BLaER1 (cell line): Measurements from ENCODE around the gene TLR8.

ENCODE experiments used
- H3K27ac ChIP-seq: shearing (Covaris generic); formaldehyde crosslinking; 2 replicates; pipeline ENCODE4 v1.8.1; 2022
- H3K27me3 ChIP-seq: shearing (Covaris generic); formaldehyde crosslinking; 2 replicates; pipeline ENCODE4 v1.8.1; 2022
- H3K36me3 ChIP-seq: shearing (Covaris generic); formaldehyde crosslinking; 2 replicates; pipeline ENCODE4 v1.8.1; 2022
- H3K4me1 ChIP-seq: shearing (Covaris generic); formaldehyde crosslinking; 2 replicates; pipeline ENCODE4 v1.8.1; 2022
- H3K4me2 ChIP-seq: shearing (Covaris generic); formaldehyde crosslinking; 2 replicates; pipeline ENCODE4 v1.8.1; 2022
- H3K4me3 ChIP-seq: shearing (Covaris generic); formaldehyde crosslinking; 2 replicates; pipeline ENCODE4 v1.8.1; 2022
- H3K9ac ChIP-seq: shearing (Covaris generic); formaldehyde crosslinking; 2 replicates; pipeline ENCODE4 v1.8.1; 2022
- H3K9me3 ChIP-seq: shearing (Covaris generic); formaldehyde crosslinking; 2 replicates; pipeline ENCODE4 v1.8.1; 2022
- H4K20me1 ChIP-seq: shearing (Covaris generic); formaldehyde crosslinking; 2 replicates; pipeline ENCODE4 v1.8.1; 2022
- Cebpa-rat ChIP-seq: shearing (Covaris generic); IDR thresholded peaks from 2 replicates; pipeline ENCODE4 v1.8.1; 2022

Gene TLR8

DNA sequence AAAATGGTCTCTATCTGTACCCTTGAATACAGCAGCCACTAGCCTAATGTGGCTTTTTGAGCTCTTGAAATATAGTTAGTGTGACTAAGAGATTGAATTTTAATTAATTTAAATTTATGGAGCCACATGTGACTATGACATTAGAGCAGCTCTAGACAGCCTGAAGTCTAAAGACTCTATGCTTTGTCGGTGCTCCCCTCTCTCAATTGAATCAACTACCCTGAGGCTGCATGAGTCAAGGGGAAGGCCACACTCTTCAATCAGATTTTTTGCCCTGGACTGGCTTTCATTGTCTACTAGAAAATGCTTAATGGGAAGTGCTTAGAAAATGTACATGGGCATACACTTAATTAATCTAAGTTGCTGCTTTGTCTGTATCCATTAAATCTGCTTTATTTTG is 27.9 kb upstream of the TLR8 start:
- Histone ChIP-seq H3K4me2 (no peak overlapping the region), H4K20me1 (no peaks in the 10 kb centered on the region), H3K36me3 (no peaks in the 10 kb centered on the region), H3K9me3 (no peaks in the 10 kb centered on the region), H3K9ac (no peak overlapping the region), H3K27ac (no peak overlapping the region), H3K4me3 (no peak overlapping the region), H3K27me3 (peaks cover 94% of the 10 kb centered on the region), H3K4me1 (no peaks in the 10 kb centered on the region)
- no peak for TF ChIP-seq Cebpa-rat

DNA sequence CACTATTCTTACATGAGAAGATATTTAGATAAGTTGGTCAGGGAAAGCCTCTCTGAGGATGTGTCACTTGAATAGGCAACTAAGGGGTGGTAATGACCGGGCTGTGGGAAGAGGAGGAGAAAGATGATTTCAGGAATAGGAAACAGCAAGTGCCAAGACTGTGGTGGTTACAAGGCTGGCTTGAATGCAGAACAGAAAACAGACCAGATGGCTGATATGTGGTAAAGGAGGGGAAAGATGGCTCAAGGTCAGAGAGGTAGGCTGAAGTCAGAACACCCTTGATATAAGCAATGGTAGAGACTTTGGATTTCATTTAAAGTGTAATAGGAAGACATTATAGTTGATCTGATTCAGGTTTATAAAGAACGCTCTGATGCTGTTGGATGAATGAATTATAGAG is 24.5 kb upstream of the TLR8 start:
- no peak overlapping the region for H3K27ac ChIP-seq
- peaks cover 95% of the 10 kb centered on the region for H3K27me3 ChIP-seq
- H3K4me1 ChIP-seq = no peaks in the 10 kb centered on the region
- no peak for TF ChIP-seq Cebpa-rat
- H3K9ac ChIP-seq = no peak overlapping the region
- H3K9me3 ChIP-seq = 0 out of 2 replicates have a peak, but pooled peaks cover 4% of the 10 kb centered on the region
- H3K4me2 ChIP-seq = no peak overlapping the region
- no peaks in the 10 kb centered on the region for H3K36me3 ChIP-seq
- H3K4me3 ChIP-seq = no peak overlapping the region
- no peaks in the 10 kb centered on the region for H4K20me1 ChIP-seq

DNA sequence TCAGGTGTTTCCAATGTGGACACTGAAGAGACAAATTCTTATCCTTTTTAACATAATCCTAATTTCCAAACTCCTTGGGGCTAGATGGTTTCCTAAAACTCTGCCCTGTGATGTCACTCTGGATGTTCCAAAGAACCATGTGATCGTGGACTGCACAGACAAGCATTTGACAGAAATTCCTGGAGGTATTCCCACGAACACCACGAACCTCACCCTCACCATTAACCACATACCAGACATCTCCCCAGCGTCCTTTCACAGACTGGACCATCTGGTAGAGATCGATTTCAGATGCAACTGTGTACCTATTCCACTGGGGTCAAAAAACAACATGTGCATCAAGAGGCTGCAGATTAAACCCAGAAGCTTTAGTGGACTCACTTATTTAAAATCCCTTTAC is 20.9 kb upstream of the TLR8 start:
- Histone ChIP-seq H3K36me3 (no peaks in the 10 kb centered on the region), H3K4me1 (peaks cover 8% of the 10 kb centered on the region)
- TF ChIP-seq Cebpa-rat = no peak

DNA sequence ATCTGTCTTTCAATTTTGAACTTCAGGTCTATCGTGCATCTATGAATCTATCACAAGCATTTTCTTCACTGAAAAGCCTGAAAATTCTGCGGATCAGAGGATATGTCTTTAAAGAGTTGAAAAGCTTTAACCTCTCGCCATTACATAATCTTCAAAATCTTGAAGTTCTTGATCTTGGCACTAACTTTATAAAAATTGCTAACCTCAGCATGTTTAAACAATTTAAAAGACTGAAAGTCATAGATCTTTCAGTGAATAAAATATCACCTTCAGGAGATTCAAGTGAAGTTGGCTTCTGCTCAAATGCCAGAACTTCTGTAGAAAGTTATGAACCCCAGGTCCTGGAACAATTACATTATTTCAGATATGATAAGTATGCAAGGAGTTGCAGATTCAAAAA is 19.9 kb upstream of the TLR8 start:
- Histone ChIP-seq H3K36me3 (no peaks in the 10 kb centered on the region), H4K20me1 (no peaks in the 10 kb centered on the region), H3K27ac (no peak overlapping the region), H3K4me1 (peaks cover 18% of the 10 kb centered on the region), H3K4me3 (no peak overlapping the region), H3K27me3 (peaks cover 97% of the 10 kb centered on the region), H3K9me3 (peaks cover 12% of the 10 kb centered on the region; the same call in 1 of the 2 replicates), H3K4me2 (no peak overlapping the region), H3K9ac (no peak overlapping the region)
- TF ChIP-seq Cebpa-rat = no peak

More for the DNA sequence above, 20.9 kb upstream of the TLR8 start:
- no peak overlapping the region for H3K9ac ChIP-seq
- H3K27me3 ChIP-seq = peaks cover 93% of the 10 kb centered on the region
- no peak overlapping the region for H3K27ac ChIP-seq
- no peaks in the 10 kb centered on the region for H4K20me1 ChIP-seq
- no peak overlapping the region for H3K4me2 ChIP-seq
- peaks cover 12% of the 10 kb centered on the region; the same call in 1 of the 2 replicates for H3K9me3 ChIP-seq
- no peak overlapping the region for H3K4me3 ChIP-seq

DNA sequence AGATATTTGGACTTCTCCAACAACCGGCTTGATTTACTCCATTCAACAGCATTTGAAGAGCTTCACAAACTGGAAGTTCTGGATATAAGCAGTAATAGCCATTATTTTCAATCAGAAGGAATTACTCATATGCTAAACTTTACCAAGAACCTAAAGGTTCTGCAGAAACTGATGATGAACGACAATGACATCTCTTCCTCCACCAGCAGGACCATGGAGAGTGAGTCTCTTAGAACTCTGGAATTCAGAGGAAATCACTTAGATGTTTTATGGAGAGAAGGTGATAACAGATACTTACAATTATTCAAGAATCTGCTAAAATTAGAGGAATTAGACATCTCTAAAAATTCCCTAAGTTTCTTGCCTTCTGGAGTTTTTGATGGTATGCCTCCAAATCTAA is 19.3 kb upstream of the TLR8 start:
- no peak overlapping the region for H3K4me2 ChIP-seq

DNA sequence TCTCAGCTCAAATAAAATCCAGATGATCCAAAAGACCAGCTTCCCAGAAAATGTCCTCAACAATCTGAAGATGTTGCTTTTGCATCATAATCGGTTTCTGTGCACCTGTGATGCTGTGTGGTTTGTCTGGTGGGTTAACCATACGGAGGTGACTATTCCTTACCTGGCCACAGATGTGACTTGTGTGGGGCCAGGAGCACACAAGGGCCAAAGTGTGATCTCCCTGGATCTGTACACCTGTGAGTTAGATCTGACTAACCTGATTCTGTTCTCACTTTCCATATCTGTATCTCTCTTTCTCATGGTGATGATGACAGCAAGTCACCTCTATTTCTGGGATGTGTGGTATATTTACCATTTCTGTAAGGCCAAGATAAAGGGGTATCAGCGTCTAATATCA is 18.7 kb upstream of the TLR8 start:
- Histone ChIP-seq H3K4me2 (no peak overlapping the region), H3K9ac (no peak overlapping the region), H3K27ac (no peak overlapping the region), H3K27me3 (peaks cover 97% of the 10 kb centered on the region), H3K9me3 (peaks cover 12% of the 10 kb centered on the region; the same call in 1 of the 2 replicates), H3K36me3 (no peaks in the 10 kb centered on the region), H3K4me3 (no peak overlapping the region), H3K4me1 (peaks cover 30% of the 10 kb centered on the region), H4K20me1 (no peaks in the 10 kb centered on the region)
- no peak for TF ChIP-seq Cebpa-rat

More for the DNA sequence above, 19.3 kb upstream of the TLR8 start:
- TF ChIP-seq Cebpa-rat = no peak
- peaks cover 97% of the 10 kb centered on the region for H3K27me3 ChIP-seq
- H3K4me1 ChIP-seq = peaks cover 24% of the 10 kb centered on the region
- no peak overlapping the region for H3K4me3 ChIP-seq
- H3K9me3 ChIP-seq = peaks cover 12% of the 10 kb centered on the region; the same call in 1 of the 2 replicates
- H3K27ac ChIP-seq = no peak overlapping the region
- no peaks in the 10 kb centered on the region for H4K20me1 ChIP-seq
- H3K36me3 ChIP-seq = no peaks in the 10 kb centered on the region
- no peak overlapping the region for H3K9ac ChIP-seq

DNA sequence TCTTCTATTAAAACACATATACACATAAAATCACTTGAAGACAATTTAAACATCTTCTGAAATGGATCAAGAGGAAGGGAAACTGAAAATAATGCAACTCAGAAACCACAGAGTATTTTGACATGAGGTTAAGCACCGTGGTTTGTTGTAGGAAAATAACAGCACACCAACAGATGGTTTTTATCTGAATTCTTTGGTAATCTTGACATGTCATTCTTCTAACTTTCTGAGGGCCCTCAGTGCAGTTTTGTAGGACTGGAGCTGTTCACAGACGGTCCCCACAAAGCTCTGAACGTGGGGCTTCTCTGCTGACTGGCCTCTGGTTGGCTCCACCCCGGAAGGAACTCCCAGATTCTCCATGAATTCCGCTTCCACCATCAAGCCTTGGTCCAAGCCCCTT is 16.0 kb upstream of the TLR8 start:
- no peak overlapping the region for H3K4me3 ChIP-seq

DNA sequence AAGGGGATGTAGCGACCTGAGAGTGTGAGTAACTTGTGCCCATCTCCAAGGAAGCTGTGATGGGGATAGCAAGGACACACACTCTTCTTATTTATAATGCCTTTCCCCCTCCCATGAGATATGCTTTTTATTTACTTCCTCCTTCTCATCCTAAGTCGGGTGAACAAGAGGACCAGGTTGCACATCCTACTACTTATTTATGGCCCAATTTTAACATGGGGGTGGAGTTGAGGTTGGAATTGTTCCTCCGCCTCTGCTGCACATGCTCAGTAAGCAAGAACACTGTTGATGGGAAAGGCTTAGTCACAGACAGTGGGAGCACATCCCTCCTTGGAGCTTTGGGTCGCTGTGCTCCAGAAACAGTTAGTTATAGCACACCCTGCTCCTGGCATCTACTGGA is 15.2 kb upstream of the TLR8 start:
- Histone ChIP-seq H3K9me3 (peaks cover 8% of the 10 kb centered on the region; the same call in 1 of the 2 replicates), H3K27ac (no peak overlapping the region), H3K4me3 (no peak overlapping the region), H3K36me3 (no peaks in the 10 kb centered on the region), H3K9ac (no peak overlapping the region), H3K4me2 (peak overlapping the region; percentile 52), H3K27me3 (peaks cover 85% of the 10 kb centered on the region), H4K20me1 (no peaks in the 10 kb centered on the region), H3K4me1 (peaks cover 31% of the 10 kb centered on the region)
- no peak for TF ChIP-seq Cebpa-rat

More for the DNA sequence above, 16.0 kb upstream of the TLR8 start:
- Histone ChIP-seq H3K9me3 (peaks cover 8% of the 10 kb centered on the region; the same call in 1 of the 2 replicates), H3K4me2 (peak overlapping the region; percentile 52), H3K27me3 (peaks cover 90% of the 10 kb centered on the region), H3K27ac (no peak overlapping the region), H3K9ac (no peak overlapping the region), H3K4me1 (peaks cover 31% of the 10 kb centered on the region), H4K20me1 (no peaks in the 10 kb centered on the region), H3K36me3 (no peaks in the 10 kb centered on the region)
- no peak for TF ChIP-seq Cebpa-rat

DNA sequence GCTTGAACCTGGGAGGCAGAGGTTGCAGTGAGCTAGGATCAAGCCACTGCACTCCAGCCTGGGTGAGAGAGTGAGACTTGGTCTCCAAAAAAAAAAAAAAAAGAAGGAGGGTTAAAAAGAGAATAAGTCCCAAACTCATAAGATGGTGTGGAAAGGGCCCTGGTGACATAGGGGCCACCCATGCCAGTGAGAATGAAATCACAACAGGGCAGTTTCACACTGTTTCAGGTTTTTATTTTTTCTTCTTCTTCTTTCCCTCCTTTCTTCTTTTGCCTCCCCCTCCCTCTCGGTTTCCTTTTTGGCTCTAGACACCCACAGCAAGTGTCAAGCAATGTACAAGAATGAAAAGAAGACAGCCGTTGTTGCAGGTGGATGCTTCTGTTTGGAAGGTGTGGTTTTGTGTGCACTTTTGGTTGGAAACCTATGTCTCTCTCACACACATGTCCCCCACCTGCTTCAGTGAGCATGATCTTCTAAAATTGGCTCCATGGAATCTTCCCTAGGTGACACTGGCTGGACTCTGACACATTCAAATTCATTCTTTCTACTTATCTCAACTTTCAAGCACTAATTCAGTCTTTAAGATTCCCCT is 14.4 kb upstream of the TLR8 start:
- Histone ChIP-seq H3K9ac (no peak overlapping the region), H3K36me3 (no peaks in the 10 kb centered on the region), H3K4me2 (peak overlapping the region; percentile 52), H4K20me1 (no peaks in the 10 kb centered on the region), H3K9me3 (peaks cover 8% of the 10 kb centered on the region; the same call in 1 of the 2 replicates), H3K27me3 (peaks cover 83% of the 10 kb centered on the region), H3K4me3 (no peak overlapping the region), H3K27ac (no peak overlapping the region), H3K4me1 (peaks cover 31% of the 10 kb centered on the region)
- no peak for TF ChIP-seq Cebpa-rat

DNA sequence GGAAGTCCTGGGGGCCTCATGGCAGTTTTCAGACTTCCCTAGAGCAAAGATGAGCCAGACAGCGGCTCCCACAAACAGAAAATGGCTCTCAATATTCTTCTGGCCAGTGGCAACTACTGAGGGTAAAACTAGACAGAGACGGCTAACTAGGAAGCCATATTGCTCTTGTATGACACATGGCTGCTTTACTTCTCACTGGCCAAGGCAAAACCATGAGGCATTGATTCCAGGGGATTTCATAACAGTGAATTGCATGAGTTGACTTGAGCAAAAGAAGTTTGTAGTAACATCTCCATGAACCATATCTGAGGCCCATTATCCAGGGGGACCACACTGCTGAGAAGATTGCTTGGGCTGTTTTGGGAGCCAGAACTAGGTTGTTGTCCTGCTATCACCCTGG is 13.7 kb upstream of the TLR8 start:
- Histone ChIP-seq H3K27me3 (peaks cover 83% of the 10 kb centered on the region), H3K4me2 (peak overlapping the region; percentile 52; the same call in 1 of the 2 replicates), H3K4me3 (no peak overlapping the region), H3K27ac (no peak overlapping the region), H3K36me3 (no peaks in the 10 kb centered on the region), H3K9ac (no peak overlapping the region), H3K4me1 (peaks cover 31% of the 10 kb centered on the region), H3K9me3 (peaks cover 8% of the 10 kb centered on the region; the same call in 1 of the 2 replicates), H4K20me1 (no peaks in the 10 kb centered on the region)
- no peak for TF ChIP-seq Cebpa-rat
